Neural cell (in vitro differentiated cells): ENCODE measurements around the gene GUCY2F. TPM values are rescaled to one million over a fixed set of nuclear protein-coding genes. Genes with fewer than 3 reads are reported as not detected.

Experiments used
- H2AFZ ChIP-seq: fragments of 200-600, 300-800 bp; sonication (generic), shearing (Covaris generic); 2 replicates; pipeline ENCODE4 v1.6.0; 2014; ENCODE audit warnings: low read depth, mild to moderate bottlenecking, antibody characterized with exemption, low read length, moderate library complexity
- H3F3A ChIP-seq: fragments of 200-600 bp; shearing (Covaris generic); 2 replicates; pipeline ENCODE4 v1.6.1; 2016; ENCODE audit warnings: mild to moderate bottlenecking, moderate library complexity, mixed read lengths, antibody characterized with exemption, low read length; ENCODE audit not compliant: insufficient read depth, poor library complexity, severe bottlenecking
- H3K27ac ChIP-seq: fragments of 200-600, 300-800 bp; sonication (generic), shearing (Covaris generic); 2 replicates; pipeline ENCODE4 v1.5.1; 2014; ENCODE audit warnings: mild to moderate bottlenecking, low read length, moderate library complexity
- H3K27me3 ChIP-seq: fragments of 300-800, 200-600 bp; sonication (generic), shearing (Covaris generic); 2 replicates; pipeline ENCODE4 v1.6.0; 2014; ENCODE audit warnings: mild to moderate bottlenecking, low read depth, low read length, moderate library complexity; ENCODE audit not compliant: insufficient read depth
- H3K36me3 ChIP-seq: fragments of 300-800, 200-600 bp; sonication (generic), shearing (Covaris generic); 2 replicates; pipeline ENCODE4 v1.5.1; 2014; ENCODE audit warnings: mild to moderate bottlenecking, antibody characterized with exemption, low read length, moderate library complexity; ENCODE audit not compliant: insufficient read depth
- H3K4me2 ChIP-seq: fragments of 300-800, 200-600 bp; sonication (generic), shearing (Covaris generic); 2 replicates; pipeline ENCODE4 v1.6.0; 2014; ENCODE audit warnings: mild to moderate bottlenecking, low read length
- H3K4me3 ChIP-seq: fragments of 300-800, 200-600 bp; sonication (generic), shearing (Covaris generic); 2 replicates; pipeline ENCODE4 v1.5.1; 2014; ENCODE audit warnings: mild to moderate bottlenecking, low read length, moderate library complexity
- H3K79me2 ChIP-seq: fragments of 200-600 bp; shearing (Covaris generic); replicated peaks from 2 replicates; pipeline ENCODE4 v1.6.0; 2014; ENCODE audit warnings: mild to moderate bottlenecking, low read length, moderate library complexity; ENCODE audit not compliant: insufficient read depth
- H3K9ac ChIP-seq: fragments of 300-800, 200-600 bp; sonication (generic), shearing (Covaris generic); 2 replicates; pipeline ENCODE4 v1.6.1; 2016; ENCODE audit warnings: mild to moderate bottlenecking, low read length, mixed read lengths
- H3K9me2 ChIP-seq: fragments of 200-600 bp; shearing (Covaris generic); 2 replicates; pipeline ENCODE4 v1.6.1; 2016; ENCODE audit warnings: mild to moderate bottlenecking, low read length, mixed read lengths; ENCODE audit not compliant: insufficient read depth
- H3K9me3 ChIP-seq: fragments of 200-600, 300-800 bp; sonication (generic), shearing (Covaris generic); 2 replicates; pipeline ENCODE4 v1.6.1; 2016; ENCODE audit warnings: mild to moderate bottlenecking, mixed run types, low read length, moderate library complexity, mixed read lengths
- H4K20me1 ChIP-seq: fragments of 200-600 bp; shearing (Covaris generic); 2 replicates; pipeline ENCODE4 v1.6.1; 2016; ENCODE audit warnings: mild to moderate bottlenecking, mixed run types; ENCODE audit not compliant: insufficient read depth
- CTCF ChIP-seq: fragments of 450-650 bp; IDR thresholded peaks from 2 replicates; pipeline ENCODE4 v1.5.1; 2014; ENCODE audit warnings: antibody characterized with exemption, mild to moderate bottlenecking, moderate library complexity; ENCODE audit not compliant: poor library complexity, severe bottlenecking
- EP300 ChIP-seq: fragments of 450-650 bp; conservative IDR thresholded peaks from 2 replicates; pipeline ENCODE4 v1.6.1; 2014; ENCODE audit warnings: antibody characterized with exemption, mild to moderate bottlenecking, moderate library complexity; ENCODE audit not compliant: poor library complexity, severe bottlenecking
- EZH2 ChIP-seq: fragments of 200-600, 300-800 bp; shearing (Covaris generic), sonication (generic); IDR thresholded peaks from 2 replicates; pipeline ENCODE4 v1.6.1; 2014; ENCODE audit warnings: antibody characterized with exemption, low read length, borderline replicate concordance, mild to moderate bottlenecking; ENCODE audit not compliant: insufficient read depth, poor library complexity, severe bottlenecking
- MXI1 ChIP-seq: fragments of 450-650 bp; conservative IDR thresholded peaks from 2 replicates; pipeline ENCODE4 v1.6.1; 2014; ENCODE audit warnings: antibody characterized with exemption, mild to moderate bottlenecking; ENCODE audit not compliant: poor library complexity, severe bottlenecking
- POLR2AphosphoS5 ChIP-seq: IDR thresholded peaks from 2 replicates; pipeline ENCODE4 v1.6.1; 2012
- RAD21 ChIP-seq: fragments of 450-650 bp; conservative IDR thresholded peaks from 2 replicates; pipeline ENCODE4 v1.6.1; 2014; ENCODE audit warnings: antibody characterized with exemption, mild to moderate bottlenecking, moderate library complexity
- REST ChIP-seq: IDR thresholded peaks from 2 replicates; pipeline ENCODE4 v1.6.1; 2012; ENCODE audit warnings: borderline replicate concordance
- SMC3 ChIP-seq: fragments of 450-650 bp; conservative IDR thresholded peaks from 2 replicates; pipeline ENCODE4 v1.6.1; 2014; ENCODE audit warnings: antibody characterized with exemption, mild to moderate bottlenecking, moderate library complexity; ENCODE audit not compliant: poor library complexity
- TAF1 ChIP-seq: IDR thresholded peaks from 2 replicates; pipeline ENCODE4 v1.6.1; 2012; ENCODE audit warnings: low read depth
- polyA plus RNA-seq: library from polyadenylated mRNA; depleted of rRNA; stranded (reverse); fragments of >200 nt; gene quantifications from 2 replicates; pipeline ENCODE4 v1.2.3, GENCODE V29; 2014

Gene GUCY2F
- polyA plus RNA-seq, 1 donor from 2014 or later: not detected

- Histone ChIP-seq H3K36me3 (no peaks in the 10 kb centered on the region), H3K27ac (no peak overlapping the region), H3K9ac (no peak overlapping the region), H3K4me3 (no peak overlapping the region), H2AFZ (no peak overlapping the region), H3K9me2 (no peaks in the 10 kb centered on the region), H3K79me2 (no peaks in the 10 kb centered on the region), H3K27me3 (no peaks in the 10 kb centered on the region), H4K20me1 (no peaks in the 10 kb centered on the region), H3K9me3 (no peaks in the 10 kb centered on the region), H3K4me2 (no peak overlapping the region), H3F3A (no peaks in the 10 kb centered on the region)
- TF ChIP-seq POLR2AphosphoS5 (no peak), CTCF (no peak), MXI1 (no peak), RAD21 (no peak), EP300 (no peak), REST (no peak), TAF1 (no peak), EZH2 (no peak), SMC3 (no peak)
Measured at GRCh38 chrX:109336141-109336540, 145.7 kb downstream of the GUCY2F start.

GRCh38 chrX:109327251-109327650, 154.6 kb downstream of the GUCY2F start:
- Histone ChIP-seq H3K9me2 (no peaks in the 10 kb centered on the region), H3K9me3 (no peaks in the 10 kb centered on the region), H3F3A (no peaks in the 10 kb centered on the region), H3K4me2 (no peak overlapping the region), H3K36me3 (no peaks in the 10 kb centered on the region), H3K79me2 (no peaks in the 10 kb centered on the region), H3K4me3 (no peak overlapping the region), H3K27me3 (no peaks in the 10 kb centered on the region), H3K27ac (no peak overlapping the region), H3K9ac (no peak overlapping the region), H2AFZ (no peak overlapping the region), H4K20me1 (no peaks in the 10 kb centered on the region)
- TF ChIP-seq CTCF (no peak), REST (no peak), MXI1 (no peak), EZH2 (no peak), RAD21 (no peak), EP300 (no peak), TAF1 (no peak), SMC3 (no peak), POLR2AphosphoS5 (no peak)
